Stimulated activated CD8-positive, alpha-beta memory T cell treated with anti-CD3 and anti-CD28 coated beads, Interleukin-7, amount 100 ng/mL, for 24 hours (primary cell): ENCODE measurements around the gene SLC35E4.
"Not testable (repeated sequence)": the region's sequence is repeated elsewhere in the genome, so short reads cannot be mapped to it uniquely, and the experiment has no call there.

Experiments
- DNase-seq: peaks from one replicate; pipeline ENCODE4 v3.0.0-alpha.2; 2020; ENCODE audit warnings: low read depth

Gene SLC35E4, protein sequence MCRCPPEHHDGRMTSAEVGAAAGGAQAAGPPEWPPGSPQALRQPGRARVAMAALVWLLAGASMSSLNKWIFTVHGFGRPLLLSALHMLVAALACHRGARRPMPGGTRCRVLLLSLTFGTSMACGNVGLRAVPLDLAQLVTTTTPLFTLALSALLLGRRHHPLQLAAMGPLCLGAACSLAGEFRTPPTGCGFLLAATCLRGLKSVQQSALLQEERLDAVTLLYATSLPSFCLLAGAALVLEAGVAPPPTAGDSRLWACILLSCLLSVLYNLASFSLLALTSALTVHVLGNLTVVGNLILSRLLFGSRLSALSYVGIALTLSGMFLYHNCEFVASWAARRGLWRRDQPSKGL

DNA sequence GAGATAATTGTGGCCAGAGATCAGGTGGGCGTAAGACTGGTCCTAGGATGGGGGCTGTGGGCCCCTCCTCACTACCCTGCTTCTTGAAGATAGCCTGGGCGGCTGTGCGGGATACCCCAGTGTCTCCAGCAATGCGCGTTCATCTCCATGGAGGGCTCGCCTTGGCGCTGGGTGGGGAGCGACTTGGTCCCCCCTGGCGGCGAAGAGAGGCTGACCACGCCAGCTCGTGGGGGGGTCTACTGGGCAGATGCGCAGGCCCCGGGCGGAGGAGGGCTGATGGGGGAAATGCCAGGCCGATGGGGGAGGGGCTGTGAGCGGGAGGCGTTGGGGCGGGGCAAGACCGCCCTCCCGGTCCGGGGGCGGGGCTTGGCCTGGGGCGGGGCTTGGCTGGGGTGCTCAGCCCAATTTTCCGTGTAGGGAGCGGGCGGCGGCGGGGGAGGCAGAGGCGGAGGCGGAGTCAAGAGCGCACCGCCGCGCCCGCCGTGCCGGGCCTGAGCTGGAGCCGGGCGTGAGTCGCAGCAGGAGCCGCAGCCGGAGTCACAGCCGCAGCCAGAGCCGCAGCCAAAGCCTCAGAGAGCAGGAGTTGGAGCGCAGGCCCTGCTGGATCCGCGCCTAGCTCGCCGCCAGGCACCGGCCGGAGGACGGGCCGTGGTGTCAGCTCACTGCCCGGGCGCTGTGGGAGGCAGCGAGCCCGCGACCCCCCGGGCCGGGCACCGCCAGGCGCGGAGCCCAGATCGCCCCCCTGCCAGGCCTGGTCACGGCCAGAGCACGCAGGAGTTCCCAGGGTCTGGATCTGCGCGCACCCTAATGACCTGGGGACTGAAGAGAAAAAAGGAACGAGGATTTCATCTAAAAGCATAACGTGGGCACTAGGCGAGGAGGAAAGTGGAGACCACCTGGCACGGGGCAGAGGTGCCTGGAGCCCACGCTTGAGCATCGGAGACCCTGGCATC, at the start of gene SLC35E4:
Gene SLC35E4, plus strand, starts transcription at position 509 of the 953 bp plus-strand sequence. CDS start 670 bp downstream, outside the sequence.
- peak; percentile 95 for DNase-seq

GRCh38 chr22:30586414-30586813, 49.2 kb upstream of the SLC35E4 start:
- no peak for DNase-seq

- no peak for DNase-seq
Observed at GRCh38 chr22:30591191-30591587, 44.4 kb upstream of the SLC35E4 start.

GRCh38 chr22:30591588-30592359, 43.8 kb upstream of the SLC35E4 start, which contains the start of gene PES1:
Gene PES1, minus strand, starts transcription at chr22:30591910. Its CDS starts 77 bp downstream, at chr22:30591833.
- peak; percentile 82 for DNase-seq

- not testable (repeated sequence) for DNase-seq
Observed at GRCh38 chr22:30592360-30592713, 43.2 kb upstream of the SLC35E4 start.

- no peak for DNase-seq
Observed at GRCh38 chr22:30596199-30596598, 39.4 kb upstream of the SLC35E4 start.

DNA sequence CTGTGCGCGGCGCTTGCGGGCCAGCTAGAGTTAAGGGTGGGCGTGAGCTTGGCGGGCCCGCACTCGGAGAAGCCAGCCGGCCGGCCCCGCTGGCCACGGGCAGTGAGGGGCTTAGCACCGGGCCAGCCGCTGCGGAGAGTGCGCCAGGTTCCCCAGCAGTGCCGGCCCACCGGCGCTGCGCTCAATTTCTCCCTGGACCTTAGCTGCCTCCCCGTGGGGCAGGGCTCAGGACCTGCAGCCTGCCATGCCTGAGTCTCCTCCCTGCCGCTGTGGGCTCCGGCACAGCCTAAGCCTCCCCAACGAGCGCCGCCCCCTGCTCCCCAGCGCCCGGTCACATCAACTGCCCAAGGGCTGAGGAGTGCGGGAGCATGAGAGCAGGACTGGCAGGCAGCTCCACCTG, 38.7 kb upstream of the SLC35E4 start:
- no peak for DNase-seq

DNA sequence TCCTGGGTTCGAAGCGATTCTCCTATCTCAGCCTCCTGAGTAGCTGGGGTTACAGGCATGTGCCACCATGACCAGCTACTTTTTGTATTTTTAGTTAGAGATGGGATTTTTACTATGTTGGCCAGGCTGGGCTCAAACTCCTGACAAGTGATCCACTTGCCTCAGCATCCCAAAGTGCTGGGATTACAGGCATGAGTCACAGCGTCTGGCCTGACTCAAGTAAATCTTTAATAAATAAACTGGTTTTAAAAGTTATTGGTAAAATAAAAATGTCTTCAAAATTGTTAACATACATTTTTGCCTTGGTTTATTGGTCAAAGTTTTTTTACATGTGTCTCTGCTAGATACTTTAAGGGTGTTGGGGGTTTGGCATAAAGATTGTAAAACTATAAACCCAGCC, 36.6 kb upstream of the SLC35E4 start:
- DNase-seq: no peak

- no peak for DNase-seq
Observed at GRCh38 chr22:30600921-30601320, 34.7 kb upstream of the SLC35E4 start.

GRCh38 chr22:30601464-30601863, 34.1 kb upstream of the SLC35E4 start:
- no peak for DNase-seq

DNA sequence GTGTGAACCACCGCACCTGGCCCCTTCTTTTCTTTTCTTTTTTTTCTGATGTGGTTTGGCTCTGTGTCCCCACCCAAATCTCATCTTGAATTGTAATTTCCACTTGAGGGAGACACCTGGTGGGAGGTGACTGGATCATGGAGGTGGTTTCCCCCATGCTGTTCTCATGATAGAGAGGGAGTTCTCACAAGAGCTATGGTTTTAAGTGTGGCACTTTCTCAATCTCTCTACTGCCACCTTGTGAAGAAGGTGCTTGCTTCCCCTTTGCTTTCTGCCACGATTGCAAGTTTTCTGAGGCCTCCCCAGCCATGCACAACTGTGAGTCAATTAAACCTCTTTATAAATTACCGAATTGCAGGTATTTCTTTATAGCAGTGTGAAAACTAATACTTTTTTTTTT, 33.5 kb upstream of the SLC35E4 start:
- no peak for DNase-seq

DNA sequence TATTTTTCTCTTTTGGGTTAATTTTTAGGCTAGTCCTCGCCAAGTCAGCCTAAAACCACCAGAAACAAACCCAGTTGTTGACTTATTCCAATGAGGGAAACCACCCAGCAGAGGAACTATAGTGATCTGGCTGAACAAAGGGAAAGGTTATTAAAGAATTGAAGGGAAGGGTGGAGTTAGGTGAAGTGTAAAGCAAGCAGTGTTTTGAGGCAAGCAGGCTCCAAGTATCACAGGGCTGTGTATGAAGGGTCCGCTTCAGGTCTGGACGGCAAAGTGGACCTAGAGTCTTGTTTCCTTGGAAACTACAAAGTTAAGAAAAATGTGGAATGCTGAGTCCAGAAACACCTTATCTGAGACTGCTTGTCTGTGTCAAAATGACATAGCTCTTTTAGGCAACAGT, 31.8 kb upstream of the SLC35E4 start:
- no peak for DNase-seq

GRCh38 chr22:30604723-30605122, 30.9 kb upstream of the SLC35E4 start:
- no peak for DNase-seq

DNA sequence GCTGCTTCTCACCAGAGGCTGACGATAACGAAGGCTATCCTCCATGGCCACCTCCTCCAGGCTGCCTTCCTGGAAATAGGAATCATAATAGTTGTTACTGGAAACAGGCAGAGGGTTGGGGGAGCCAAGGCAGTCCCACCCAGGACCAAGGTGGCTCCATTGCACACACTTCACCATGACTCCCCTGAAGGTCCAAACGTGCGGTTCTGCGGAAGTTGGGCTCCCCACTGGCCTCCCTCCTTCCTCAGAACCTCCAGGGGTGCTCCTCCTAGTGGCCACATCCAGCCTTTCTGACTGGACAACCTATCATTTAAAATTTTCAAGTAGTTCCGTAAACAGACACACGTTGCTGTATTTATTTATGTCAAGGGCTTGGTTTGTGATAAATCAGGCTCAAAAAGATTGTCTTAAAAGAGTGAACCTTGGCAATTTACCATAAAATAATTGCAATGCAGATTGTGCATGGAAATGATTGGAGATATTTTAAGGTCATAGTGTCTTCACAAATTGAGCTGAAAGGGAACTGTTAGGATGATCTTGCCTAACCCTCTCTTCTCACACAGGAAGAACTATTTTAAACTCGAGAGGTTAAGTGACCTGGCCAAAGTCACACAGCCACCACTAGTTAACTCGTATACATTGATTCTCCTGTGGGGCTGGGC, 30.0 kb upstream of the SLC35E4 start:
- no peak for DNase-seq

DNA sequence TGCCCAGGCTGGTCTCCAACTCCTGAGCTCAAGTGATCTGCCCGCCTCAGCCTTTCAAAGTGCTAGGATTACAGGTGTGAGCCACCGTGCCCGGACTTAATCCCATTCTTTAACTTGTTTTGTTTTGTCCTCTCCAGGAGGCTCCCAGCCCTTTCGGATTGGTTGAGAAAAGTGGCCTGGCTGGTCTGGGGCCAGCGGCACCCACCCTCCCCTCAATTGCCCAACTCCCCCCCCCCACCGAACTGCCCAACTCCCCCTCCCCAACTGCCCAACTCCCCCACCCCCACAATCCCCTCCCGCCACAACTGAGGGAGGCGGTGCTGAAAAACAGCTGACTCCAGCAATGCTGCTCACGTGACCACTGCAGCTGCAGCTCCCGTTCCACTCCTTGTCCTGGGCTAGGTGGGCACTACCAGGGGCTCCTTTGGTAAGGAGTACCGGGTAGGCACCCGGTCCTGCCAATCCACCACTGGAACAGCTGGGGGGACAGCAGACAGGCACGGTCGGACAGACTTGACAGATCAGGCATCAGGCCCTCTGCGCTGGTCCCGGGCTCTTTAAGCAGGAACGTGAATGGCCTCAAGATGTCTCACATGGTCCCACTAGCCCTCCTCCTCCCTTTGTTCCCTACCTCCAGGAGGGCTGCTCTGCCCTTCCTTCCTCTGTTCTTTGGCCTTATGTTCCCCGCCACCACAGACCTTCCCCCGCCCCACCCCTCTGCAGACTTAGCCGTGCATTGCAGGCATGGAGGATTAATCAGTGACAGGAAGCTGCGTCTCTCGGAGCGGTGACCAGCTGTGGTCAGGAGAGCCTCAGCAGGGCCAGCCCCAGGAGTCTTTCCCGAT, 28.9 kb upstream of the SLC35E4 start, which contains the start of gene TCN2:
Gene TCN2, plus strand, starts transcription at position 720 of the 845 bp plus-strand sequence. CDS start 158 bp downstream, outside the sequence.
- no peak for DNase-seq

GRCh38 chr22:30607300-30607930, 28.2 kb upstream of the SLC35E4 start:
- no peak for DNase-seq

- DNase-seq: no peak
Observed at GRCh38 chr22:30607939-30608338, 27.6 kb upstream of the SLC35E4 start.

DNA sequence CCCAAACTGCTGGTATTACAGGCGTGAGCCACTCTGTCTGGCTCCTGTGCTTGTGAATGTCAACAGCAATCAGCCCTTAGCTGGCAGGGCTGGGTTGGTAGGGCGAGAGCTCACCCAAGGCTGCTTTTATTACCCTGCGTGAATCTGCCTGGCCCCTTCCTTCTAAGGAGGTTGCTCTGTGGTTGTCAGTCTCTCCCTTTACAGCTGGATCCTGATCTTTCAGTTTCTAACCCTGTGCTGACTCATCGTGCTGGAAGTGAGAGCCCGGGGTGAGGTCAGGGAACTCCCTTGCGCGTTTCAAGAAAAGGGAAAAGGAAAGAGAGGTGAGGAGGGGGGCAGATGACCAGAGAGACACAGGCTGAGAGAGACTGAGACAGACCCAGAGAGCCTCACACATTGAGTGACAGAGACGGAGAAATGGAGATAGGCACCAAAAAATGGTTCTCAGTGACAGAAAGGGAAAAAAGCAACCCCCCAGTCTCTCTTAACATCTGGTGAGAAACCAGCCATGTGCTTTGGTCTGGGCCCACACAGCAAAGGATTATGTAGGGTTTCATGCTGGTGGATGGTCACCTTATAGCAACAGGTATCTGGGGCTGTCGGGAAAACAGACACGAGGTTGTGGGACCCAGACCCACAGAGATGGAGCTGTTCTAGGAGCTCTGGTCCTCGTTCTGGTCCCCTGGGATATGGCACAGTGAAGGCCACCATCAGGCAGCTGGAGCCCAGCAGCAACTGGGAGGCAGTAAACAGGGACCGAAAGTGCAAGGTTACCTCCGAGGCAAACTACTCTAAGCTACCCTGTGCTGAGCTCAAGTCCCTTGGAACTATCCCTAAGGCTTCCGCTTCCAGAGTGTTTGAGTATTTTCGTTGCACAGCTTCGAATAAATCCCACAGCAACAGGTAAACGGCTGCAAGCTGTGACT, 26.1 kb upstream of the SLC35E4 start:
- no peak for DNase-seq

- DNase-seq: no peak
Observed at GRCh38 chr22:30610299-30610698, 25.3 kb upstream of the SLC35E4 start.
